Endothelial cell of umbilical vein (primary cell): ENCODE results near the gene IL36RN. TPM values are rescaled to one million over a fixed set of nuclear protein-coding genes. Genes with fewer than 3 reads are reported as not detected.

ENCODE experiments used
- BruUV-seq: library from RNA; stranded (reverse); fragments of 400-500 nt; replicated peaks from 2 replicates; lab custom pipeline; 2021; lab: Mats Ljungman, UMichigan
- CTCF ChIA-PET: fragments of 300-600, 350-600 bp; sonication (Branson Sonifier 250); formaldehyde crosslinking; loops from one replicate; lab custom pipeline; 2021; ENCODE audit warnings: antibody characterized with exemption, inconsistent platforms; lab: Charles Lee
- POLR2A ChIA-PET: fragments of 300-600, 350-600 bp; sonication (Branson Sonifier 250); formaldehyde crosslinking; loops from one replicate; lab custom pipeline; 2021; ENCODE audit warnings: antibody characterized with exemption, inconsistent platforms; lab: Charles Lee
- DNase-seq: peaks from one replicate; pipeline ENCODE4 v3.0.0-alpha.2; 2011; ENCODE audit warnings: low read depth, low spot score
- FAIRE-seq: peaks from 2 replicates; lab custom pipeline; 2011; peaks lifted over from hg19 to GRCh38; lab: Jason Lieb, UNC
- H2AFZ ChIP-seq: 2 replicates; pipeline ENCODE4 v1.6.0; 2012; ENCODE audit warnings: low read depth, low read length, control low read depth, inconsistent platforms
- H3K27ac ChIP-seq: 2 replicates; pipeline ENCODE4 v1.5.1; 2011; ENCODE audit warnings: low read depth, mild to moderate bottlenecking, control low read depth, low read length, moderate library complexity; ENCODE audit not compliant: insufficient read depth
- H3K27me3 ChIP-seq, 2 experiments: 2 replicates each; pipeline versions ENCODE4 v1.6.0 to v1.6.1; 2011; ENCODE audit warnings: low read length in 2 of 2, mixed read lengths in 1 of 2; ENCODE audit not compliant: control insufficient read depth in 2 of 2, insufficient read depth in 2 of 2
- H3K36me3 ChIP-seq, 2 experiments: 2 replicates in 1 of 2; 3 replicates in 1 of 2; pipeline ENCODE4 v1.5.1; 2011; ENCODE audit warnings: low read length in 2 of 2, mild to moderate bottlenecking in 1 of 2, moderate library complexity in 1 of 2; ENCODE audit not compliant: control insufficient read depth in 2 of 2, insufficient read depth in 2 of 2; ENCODE audit errors: extremely low read depth in 1 of 2
- H3K4me1 ChIP-seq: 3 replicates; pipeline ENCODE4 v1.5.1; 2011; ENCODE audit warnings: mild to moderate bottlenecking, low read length; ENCODE audit not compliant: control insufficient read depth, insufficient read depth; ENCODE audit errors: extremely low read depth
- H3K4me2 ChIP-seq: 2 replicates; pipeline ENCODE4 v1.6.1; 2011; ENCODE audit warnings: low read length, control low read depth, mixed read lengths; ENCODE audit not compliant: insufficient read depth
- H3K4me3 ChIP-seq, 3 experiments: fragments of 200-600 bp in 1 of 3; sonication (generic), shearing (Covaris generic) in 1 of 3; replicated peaks in 1 of 3; 2 replicates each; pipeline ENCODE4 v1.5.1; 2011 to 2016; ENCODE audit warnings: control low read depth in 3 of 3, low read length in 3 of 3, mild to moderate bottlenecking in 2 of 3, inconsistent platforms in 1 of 3, low read depth in 1 of 3, moderate library complexity in 1 of 3; ENCODE audit not compliant: insufficient read depth in 1 of 3
- H3K79me2 ChIP-seq: 2 replicates; pipeline ENCODE4 v1.6.0; 2012; ENCODE audit warnings: low read length, inconsistent platforms; ENCODE audit not compliant: control insufficient read depth, insufficient read depth
- H3K9ac ChIP-seq: replicated peaks from 2 replicates; pipeline ENCODE3; 2011; ENCODE audit warnings: low read length, control low read depth; ENCODE audit not compliant: insufficient read depth; ENCODE audit errors: extremely low read depth
- H3K9me1 ChIP-seq: replicated peaks from 3 replicates; pipeline ENCODE4 v1.6.0; 2011; ENCODE audit warnings: mild to moderate bottlenecking, low read length; ENCODE audit not compliant: control insufficient read depth, insufficient read depth; ENCODE audit errors: extremely low read depth
- H3K9me3 ChIP-seq: replicated peaks from 2 replicates; pipeline ENCODE4 v1.5.1; 2012; ENCODE audit warnings: low read length, inconsistent platforms; ENCODE audit not compliant: control insufficient read depth, insufficient read depth
- H4K20me1 ChIP-seq: replicated peaks from 2 replicates; pipeline ENCODE3; 2011; ENCODE audit warnings: mild to moderate bottlenecking, low read length; ENCODE audit not compliant: control insufficient read depth, insufficient read depth; ENCODE audit errors: extremely low read depth
- EZH2 ChIP-seq: IDR thresholded peaks from 2 replicates; pipeline ENCODE4 v1.6.1; 2012; ENCODE audit warnings: borderline replicate concordance, low read depth, mild to moderate bottlenecking, moderate library complexity, low read length, inconsistent platforms; ENCODE audit not compliant: severe bottlenecking
- FOS ChIP-seq: IDR thresholded peaks from 2 replicates; pipeline ENCODE4 v1.6.1; 2011; ENCODE audit warnings: mild to moderate bottlenecking, low read length, moderate library complexity, borderline replicate concordance; ENCODE audit not compliant: insufficient read depth
- GATA2 ChIP-seq: IDR thresholded peaks from 2 replicates; pipeline ENCODE4 v1.7.0; 2011; ENCODE audit warnings: low read depth, mild to moderate bottlenecking, moderate library complexity, mixed read lengths, low read length; ENCODE audit not compliant: insufficient read length, insufficient read depth
- MYC ChIP-seq: IDR thresholded peaks from one replicate; pipeline ENCODE4 v1.6.1; 2011; ENCODE audit warnings: mild to moderate bottlenecking, low read depth, low read length
- dilution Hi-C: fragments of 300-500 bp; cut with MboI; formaldehyde crosslinking; loops from one replicate; pipeline ENCODE4 v1.15.0; 2019; ENCODE audit warnings: low sequenced_read_pairs; ENCODE audit not compliant: extremely low pct_ligation_motif_present
- intact Hi-C: fragments of 100-400 bp; cut with micrococcal nuclease; formaldehyde crosslinking; loops from one replicate; pipeline ENCODE4 v1.10.0; 2022
- polyA plus RNA-seq, 4 experiments: library from polyadenylated mRNA; depleted of rRNA in 3 of 4; stranded (reverse) in 3 of 4; unstranded in 1 of 4; fragments of >200 nt; gene quantifications; 2 replicates each; pipeline versions ENCODE4 v1.2.1 to v1.2.3, GENCODE V29; 2011 to 2012; ENCODE audit warnings: missing spikeins in 1 of 4
- total RNA-seq: library from RNA; stranded (reverse); gene quantifications from 2 replicates; pipeline ENCODE4 v1.2.3, GENCODE V29; 2021
- TF ChIP-seq, protein P1 (sequence below), 2 donors: IDR thresholded peaks; 1 replicate in 1 of 2; 2 replicates in 1 of 2; pipeline ENCODE4 v1.5.1; 2011; ENCODE audit warnings: low read length in 2 of 2, mild to moderate bottlenecking in 2 of 2, moderate library complexity in 2 of 2, control low read depth in 1 of 2, inconsistent platforms in 1 of 2, low read depth in 1 of 2; ENCODE audit not compliant: insufficient read depth in 1 of 2; ENCODE audit errors: extremely low read depth in 1 of 2
- TF ChIP-seq, protein P2 (sequence below): IDR thresholded peaks from 2 replicates; pipeline ENCODE4 v1.6.1; 2011; ENCODE audit not compliant: insufficient read depth, insufficient read length

Gene IL36RN
- total and polyA plus RNA-seq, 2 donors (not counting 3 experiments of a cell fraction or from before 2014, with no cell fraction given), result not detected

DNA sequence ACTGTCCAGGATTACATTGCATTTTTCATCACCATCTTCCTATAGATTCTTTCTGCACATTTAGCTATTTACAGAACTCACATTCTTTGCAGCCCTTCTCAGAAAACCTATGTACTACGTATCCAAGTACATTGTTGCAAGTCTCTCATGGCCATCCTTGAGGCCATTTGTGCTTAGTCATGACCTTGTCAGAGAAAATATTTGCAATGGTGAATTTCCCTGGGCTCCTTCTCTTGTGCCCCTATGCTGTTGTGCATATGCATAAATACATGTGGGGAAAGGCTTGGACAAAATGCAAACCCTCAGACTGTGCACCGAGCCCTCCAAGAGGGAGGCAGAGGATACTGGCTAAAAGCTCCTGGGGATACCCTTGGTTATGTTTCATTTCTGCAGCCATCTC lies 34.2 kb upstream of the IL36RN start:
- Histone ChIP-seq H3K4me1 (no peaks in the 10 kb centered on the region), H3K9me1 (no peaks in the 10 kb centered on the region), H3K9ac (no peak overlapping the region), H4K20me1 (no peaks in the 10 kb centered on the region), H3K79me2 (no peaks in the 10 kb centered on the region), H3K36me3 (no peaks in the 10 kb centered on the region), H3K4me3 (no peak overlapping the region), H2AFZ (no peak overlapping the region), H3K27ac (no peak overlapping the region), H3K9me3 (no peaks in the 10 kb centered on the region), H3K4me2 (no peak overlapping the region), H3K27me3 (peaks cover 1 to 7% of the 10 kb centered on the region in 2 experiments)
- intact Hi-C loops, result no loop called here
- no peak for DNase-seq
- no TSS peak for BruUV-seq
- TF ChIP-seq, protein P1, sequence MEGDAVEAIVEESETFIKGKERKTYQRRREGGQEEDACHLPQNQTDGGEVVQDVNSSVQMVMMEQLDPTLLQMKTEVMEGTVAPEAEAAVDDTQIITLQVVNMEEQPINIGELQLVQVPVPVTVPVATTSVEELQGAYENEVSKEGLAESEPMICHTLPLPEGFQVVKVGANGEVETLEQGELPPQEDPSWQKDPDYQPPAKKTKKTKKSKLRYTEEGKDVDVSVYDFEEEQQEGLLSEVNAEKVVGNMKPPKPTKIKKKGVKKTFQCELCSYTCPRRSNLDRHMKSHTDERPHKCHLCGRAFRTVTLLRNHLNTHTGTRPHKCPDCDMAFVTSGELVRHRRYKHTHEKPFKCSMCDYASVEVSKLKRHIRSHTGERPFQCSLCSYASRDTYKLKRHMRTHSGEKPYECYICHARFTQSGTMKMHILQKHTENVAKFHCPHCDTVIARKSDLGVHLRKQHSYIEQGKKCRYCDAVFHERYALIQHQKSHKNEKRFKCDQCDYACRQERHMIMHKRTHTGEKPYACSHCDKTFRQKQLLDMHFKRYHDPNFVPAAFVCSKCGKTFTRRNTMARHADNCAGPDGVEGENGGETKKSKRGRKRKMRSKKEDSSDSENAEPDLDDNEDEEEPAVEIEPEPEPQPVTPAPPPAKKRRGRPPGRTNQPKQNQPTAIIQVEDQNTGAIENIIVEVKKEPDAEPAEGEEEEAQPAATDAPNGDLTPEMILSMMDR (IDR thresholded peaks at IDR 0.05; ENCODE audit: extremely low read depth in 1 of 2, insufficient read depth in 1 of 2, low read depth in 1 of 2, low read length in 2 of 2), result no peak
- no peak for TF ChIP-seq GATA2
- TF ChIP-seq, protein P2, sequence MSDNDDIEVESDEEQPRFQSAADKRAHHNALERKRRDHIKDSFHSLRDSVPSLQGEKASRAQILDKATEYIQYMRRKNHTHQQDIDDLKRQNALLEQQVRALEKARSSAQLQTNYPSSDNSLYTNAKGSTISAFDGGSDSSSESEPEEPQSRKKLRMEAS, result no peak
- no peak for TF ChIP-seq EZH2
- no peak for TF ChIP-seq MYC
- no peak for TF ChIP-seq FOS
- FAIRE-seq, result no peak
- ChIA-PET CTCF (no interaction called here), POLR2A (no interaction called here)
- dilution Hi-C loops, result no loop called here
